ENCODE measurements around the gene INTU. TPM values are rescaled to one million over a fixed set of nuclear protein-coding genes. Genes with fewer than 3 reads are reported as not detected.
"Not testable (repeated sequence)": the region's sequence is repeated elsewhere in the genome, so short reads cannot be mapped to it uniquely, and the experiment has no call there.

Gene INTU
- polyA plus RNA-seq, 4 donors, result 20.0 to 25.1 (median 23.9) TPM

DNA sequence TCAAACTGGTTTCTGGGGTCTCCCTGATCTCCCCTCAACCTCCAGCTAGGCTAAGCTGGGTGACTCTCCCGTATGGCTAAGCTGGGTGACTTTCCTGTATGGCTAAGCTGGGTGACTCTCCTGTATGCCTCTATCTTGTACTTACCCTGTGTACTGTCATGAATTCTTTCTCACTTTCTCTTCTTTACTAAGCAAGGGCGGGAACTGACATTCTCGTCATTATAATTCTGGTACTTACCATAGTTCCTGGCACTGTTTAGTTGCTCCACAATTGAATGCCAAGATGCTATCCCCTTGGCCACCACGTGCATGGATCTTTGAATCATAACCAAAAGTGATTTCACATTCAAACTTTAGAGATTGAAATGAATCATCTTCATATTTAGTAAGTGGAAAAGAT is 8.8 kb downstream of the INTU start:
- no peak for DNase-seq (ENCODE audit: low read depth in 4 of 4, low spot score in 2 of 4)

DNA sequence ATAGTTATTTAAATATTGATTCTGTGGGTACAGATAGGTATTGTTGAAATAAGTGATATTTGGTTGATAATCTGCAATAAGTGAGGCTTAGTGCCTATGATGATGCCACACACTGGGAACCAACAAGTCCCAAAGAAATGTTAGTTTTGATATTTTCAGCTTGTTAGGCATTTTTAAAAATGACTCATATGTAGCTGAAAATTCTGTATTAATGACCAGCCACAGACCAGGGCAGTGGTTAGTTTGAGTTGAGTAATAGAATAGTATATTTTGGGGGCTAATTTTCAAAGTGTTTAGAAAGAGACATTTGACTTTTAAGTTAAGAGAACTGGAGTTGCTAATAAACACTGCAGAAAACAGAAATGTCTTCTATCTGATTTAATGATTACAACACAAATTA is 9.4 kb downstream of the INTU start:
- no peak for DNase-seq (ENCODE audit: low read depth in 4 of 4, low spot score in 2 of 4)

DNA sequence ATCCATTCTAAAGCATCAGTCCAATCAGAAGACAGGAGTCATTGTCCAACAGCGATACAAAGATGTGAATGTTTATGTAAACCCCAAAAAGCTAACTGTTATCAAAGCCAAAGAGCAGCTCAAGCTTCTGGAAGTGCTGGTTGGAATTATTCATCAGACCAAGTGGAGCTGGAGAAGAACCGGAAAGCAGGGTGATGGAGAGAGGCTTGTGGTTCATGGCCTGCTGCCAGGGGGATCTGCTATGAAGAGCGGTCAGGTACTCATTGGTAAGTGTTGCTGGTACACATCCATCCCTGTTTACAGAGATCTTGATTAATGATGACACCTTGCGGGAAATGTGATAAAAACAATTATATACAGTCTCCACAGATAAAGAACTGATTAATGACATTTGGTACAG is 11.0 kb downstream of the INTU start:
- DNase-seq (ENCODE audit: low read depth in 4 of 4, low spot score in 2 of 4), result no peak

DNA sequence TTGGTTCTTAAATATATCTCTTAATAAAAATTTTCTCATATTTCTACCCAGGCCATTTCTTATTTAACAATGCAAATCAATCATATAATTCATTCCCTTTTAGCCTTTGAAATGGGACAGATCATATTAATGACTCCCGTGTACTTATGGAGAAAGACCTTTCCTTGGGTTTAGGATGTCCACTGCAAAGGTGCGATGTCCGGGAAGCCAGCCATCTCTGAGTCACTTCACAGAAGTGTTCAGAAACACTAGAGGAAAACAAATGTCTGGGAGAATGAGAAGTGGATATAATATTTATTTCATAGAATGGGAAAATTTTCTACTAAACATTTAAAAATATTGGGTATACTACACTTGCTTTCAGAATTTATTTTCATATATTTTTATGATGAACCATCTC is 15.3 kb downstream of the INTU start:
- no peak for DNase-seq (ENCODE audit: low read depth in 4 of 4, low spot score in 2 of 4)

DNA sequence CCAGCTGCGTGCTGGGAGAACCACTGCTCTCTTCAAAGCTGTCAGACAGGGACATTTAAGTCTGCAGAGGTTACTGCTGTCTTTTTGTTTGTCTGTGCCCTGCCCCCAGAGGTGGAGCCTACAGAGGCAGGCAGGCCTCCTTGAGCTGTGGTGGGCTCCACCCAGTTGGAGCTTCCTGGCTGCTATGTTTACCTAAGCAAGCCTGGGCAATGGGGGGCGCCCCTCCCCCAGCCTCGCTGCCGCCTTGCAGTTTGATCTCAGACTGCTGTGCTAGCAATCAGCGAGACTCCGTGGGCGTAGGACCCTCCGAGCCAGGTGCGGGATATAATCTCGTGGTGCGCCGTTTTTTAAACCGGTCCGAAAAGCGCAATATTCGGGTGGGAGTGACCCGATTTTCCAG is 22.8 kb downstream of the INTU start:
- DNase-seq (ENCODE audit: low read depth in 4 of 4, low spot score in 2 of 4), result not testable (repeated sequence)

DNA sequence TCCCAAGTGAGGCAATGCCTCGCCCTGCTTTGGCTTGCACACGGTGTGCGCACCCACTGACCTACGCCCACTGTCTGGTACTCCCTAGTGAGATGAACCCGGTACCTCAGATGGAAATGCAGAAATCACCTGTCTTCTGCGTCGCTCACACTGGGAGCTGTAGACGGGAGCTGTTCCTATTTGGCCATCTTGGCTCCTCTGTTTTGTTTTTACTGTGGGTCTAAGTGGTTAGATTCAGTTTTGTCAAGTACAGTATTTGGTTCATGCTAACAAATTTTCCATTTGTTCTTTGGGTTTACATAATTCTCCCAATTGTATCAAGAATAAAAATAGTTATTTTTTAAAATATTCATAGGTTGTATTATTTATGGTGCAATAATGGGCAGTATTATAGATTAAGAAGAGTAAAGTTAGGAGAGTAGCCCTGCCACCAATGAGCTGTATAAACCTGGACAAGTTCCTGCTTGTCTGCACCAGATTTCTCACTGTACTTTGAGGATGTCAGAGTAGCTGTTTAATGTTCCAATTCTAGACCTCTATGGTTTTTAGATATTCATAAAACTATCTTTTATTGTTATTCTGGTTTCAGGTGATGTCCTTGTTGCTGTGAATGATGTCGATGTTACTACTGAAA is 23.4 kb downstream of the INTU start:
- no peak for DNase-seq (ENCODE audit: low read depth in 4 of 4, low spot score in 2 of 4)

DNA sequence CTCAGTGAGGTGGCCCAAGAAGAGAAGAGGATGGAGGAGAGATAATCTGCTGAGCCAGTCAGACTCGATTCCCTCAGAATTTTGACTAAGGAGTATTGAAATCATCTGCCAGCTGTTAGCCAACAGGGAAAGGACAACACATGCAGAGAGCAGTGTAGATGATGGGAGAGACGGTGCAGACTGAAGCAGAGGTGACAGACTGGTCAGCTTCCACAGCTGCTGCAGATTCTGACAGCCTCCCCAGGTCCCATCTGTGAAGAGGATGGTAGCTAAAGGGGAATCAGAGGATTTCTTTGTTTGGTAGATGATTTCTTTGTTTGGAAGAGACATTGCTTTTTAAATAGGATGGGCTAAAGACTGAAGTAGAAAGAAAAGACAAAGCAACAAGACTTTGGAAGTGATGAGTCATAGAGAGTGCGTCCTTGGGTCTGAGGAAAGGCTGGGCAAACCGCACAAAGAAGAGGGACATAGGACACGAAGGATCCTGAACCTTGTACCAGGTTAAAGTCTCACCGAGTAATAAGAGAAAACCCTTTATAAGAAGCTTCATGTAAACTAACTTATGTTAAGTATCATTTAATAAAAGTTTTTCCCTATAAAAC is 27.6 kb downstream of the INTU start:
- DNase-seq (ENCODE audit: low read depth in 4 of 4, low spot score in 2 of 4), result no peak

DNA sequence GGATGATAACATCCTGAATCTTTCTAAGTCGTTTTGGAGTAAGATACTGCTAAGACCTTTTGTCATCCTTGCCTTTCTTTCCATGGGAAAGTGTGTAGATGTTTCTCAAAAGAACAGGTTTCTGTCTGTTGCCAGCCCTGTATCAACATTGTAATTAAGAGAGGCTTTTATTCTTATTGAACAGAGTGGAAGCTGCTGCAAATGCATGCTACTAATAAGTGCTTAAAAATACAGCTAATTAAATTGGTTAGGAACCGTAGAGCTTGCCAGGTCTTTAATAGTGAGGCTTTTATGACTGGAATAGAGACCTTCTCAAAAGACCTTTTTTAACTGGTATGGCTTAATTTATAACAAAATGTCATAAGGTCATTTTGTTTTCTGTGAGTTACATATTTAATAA is 34.4 kb downstream of the INTU start:
- DNase-seq (ENCODE audit: low read depth in 4 of 4, low spot score in 2 of 4), result no peak

DNA sequence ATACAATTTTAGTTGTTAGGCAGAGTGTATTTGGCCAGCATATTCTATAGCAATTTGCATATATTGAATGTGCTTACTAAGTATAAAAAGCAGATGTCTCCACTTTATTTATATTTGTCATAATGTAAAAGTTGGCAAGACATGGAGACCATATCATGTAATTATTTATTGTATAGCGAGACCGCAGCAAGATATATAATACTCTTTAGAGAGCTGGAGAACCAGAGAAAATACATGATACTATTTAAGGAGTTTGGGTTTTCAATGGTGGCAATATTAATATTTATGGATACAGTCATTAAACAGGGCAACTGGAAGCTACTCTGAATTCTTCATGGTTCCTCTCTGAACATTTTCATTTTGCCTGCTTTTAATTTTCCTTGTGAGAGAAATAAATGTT is 35.0 kb downstream of the INTU start:
- DNase-seq (ENCODE audit: low read depth in 4 of 4, low spot score in 2 of 4), result no peak

DNA sequence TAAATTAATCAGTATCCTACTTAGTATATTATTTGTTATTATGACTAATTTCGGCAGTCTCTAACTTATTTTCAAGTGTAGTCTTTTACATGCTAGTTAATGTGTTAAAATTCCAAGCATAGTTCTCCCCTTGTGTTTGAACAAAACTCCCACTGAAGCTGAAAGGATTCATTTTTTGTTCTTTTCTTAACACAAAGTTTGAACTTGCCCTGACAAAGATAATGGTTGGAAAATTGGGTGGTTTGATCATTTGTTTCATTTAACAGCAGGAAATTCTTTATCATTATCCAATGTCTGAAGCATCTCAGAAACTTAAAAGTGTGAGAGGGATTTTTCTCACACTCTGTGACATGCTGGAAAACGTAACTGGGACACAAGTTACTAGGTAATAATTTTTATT is 36.0 kb downstream of the INTU start:
- no peak for DNase-seq (ENCODE audit: low read depth in 4 of 4, low spot score in 2 of 4)

DNA sequence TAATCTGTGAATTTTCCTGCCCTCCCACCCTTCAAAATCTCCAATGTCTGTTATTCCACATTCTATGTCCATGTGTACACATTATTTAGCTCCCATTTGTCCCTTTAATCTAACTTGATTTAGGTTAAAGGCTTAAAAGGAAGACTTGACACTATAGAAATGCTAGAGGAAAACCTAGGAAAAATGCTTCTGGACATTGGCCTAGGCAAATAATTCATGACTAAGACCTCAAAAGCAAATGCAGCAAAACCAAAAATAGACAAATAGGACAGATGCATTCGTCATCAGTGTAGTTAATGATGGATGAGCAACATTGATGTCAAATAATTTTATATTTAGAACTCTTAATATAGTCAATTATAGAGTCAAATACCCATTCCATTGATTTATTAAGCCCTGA is 36.9 kb downstream of the INTU start:
- DNase-seq (ENCODE audit: low read depth in 4 of 4, low spot score in 2 of 4), result no peak

DNA sequence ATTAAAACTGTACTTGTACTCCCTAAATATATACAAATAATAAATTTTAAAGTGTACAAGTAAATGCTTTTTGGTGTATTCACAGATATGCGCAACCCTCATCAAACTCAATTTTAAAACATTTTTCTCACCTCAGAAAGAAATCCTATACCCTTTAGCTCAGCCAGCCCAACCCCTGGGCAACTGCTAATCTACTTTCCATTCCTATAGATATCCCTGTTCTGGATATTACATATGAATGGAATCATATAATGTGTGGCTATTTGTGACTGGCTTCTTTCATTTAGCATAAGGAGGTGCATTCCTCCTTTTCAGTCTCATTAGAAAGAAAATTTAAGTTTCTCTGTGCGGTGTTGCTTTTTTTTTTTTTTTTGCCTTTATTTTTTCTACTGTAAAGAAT is 39.4 kb downstream of the INTU start:
- DNase-seq (ENCODE audit: low read depth in 4 of 4, low spot score in 2 of 4), result no peak

DNA sequence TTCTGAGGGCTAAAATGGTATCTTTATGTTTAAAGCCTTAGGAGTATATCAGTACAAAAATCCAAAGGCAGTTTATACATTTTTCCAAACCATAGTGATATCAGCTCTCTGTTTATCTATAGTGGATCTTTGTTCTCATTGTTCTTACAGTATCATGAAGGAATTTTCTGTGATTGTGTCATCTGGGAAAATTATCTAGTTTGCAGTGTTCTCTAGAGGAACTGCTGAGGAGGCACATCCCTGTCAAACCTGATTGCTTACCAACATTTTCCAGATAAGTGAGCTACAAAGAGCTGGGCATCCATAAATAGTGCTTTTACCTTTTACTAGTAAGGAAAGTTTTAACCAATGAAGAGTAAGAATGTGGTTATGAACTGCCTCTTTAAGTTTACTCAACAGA is 52.5 kb downstream of the INTU start:
- DNase-seq (ENCODE audit: low read depth in 4 of 4, low spot score in 2 of 4), result no peak

DNA sequence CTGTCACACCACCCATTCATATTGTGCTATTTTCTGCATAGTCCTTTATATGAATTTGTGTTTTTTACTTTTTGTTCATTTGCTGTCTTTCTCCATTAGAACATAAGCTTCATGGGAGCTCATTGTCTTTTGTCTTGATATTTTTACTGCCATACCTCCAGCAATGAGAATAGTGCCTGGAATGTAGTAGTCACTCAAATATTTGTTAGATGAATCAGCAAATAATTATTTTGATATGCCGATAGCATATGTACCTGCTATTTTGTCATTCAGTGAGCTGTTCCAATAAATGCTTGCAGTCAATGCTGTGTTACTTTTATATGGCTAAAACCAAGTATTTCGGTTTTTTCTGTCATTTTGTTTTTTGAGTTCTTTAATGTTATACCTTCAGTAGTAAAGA is 53.9 kb downstream of the INTU start:
- DNase-seq (ENCODE audit: low read depth in 4 of 4, low spot score in 2 of 4), result no peak

DNA sequence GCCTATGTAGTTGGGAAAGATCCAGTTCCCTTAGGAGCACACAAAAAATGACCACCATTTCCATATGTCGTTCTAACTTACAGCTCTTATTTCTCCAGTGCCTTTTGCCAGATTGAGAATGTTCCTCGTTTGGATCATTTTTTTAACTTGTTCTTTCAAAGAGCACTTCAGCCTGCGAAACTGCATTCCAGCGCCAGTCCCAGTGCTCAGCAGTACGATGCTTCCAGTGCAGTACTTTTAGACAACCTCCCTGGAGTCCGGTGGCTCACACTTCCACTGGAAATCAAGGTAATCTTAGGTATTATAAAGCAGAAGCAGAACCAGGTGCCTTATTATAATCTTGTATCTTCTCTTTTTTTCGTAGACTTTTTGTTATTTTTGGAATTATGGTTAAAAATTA is 54.8 kb downstream of the INTU start:
- DNase-seq (ENCODE audit: low read depth in 4 of 4, low spot score in 2 of 4), result no peak

DNA sequence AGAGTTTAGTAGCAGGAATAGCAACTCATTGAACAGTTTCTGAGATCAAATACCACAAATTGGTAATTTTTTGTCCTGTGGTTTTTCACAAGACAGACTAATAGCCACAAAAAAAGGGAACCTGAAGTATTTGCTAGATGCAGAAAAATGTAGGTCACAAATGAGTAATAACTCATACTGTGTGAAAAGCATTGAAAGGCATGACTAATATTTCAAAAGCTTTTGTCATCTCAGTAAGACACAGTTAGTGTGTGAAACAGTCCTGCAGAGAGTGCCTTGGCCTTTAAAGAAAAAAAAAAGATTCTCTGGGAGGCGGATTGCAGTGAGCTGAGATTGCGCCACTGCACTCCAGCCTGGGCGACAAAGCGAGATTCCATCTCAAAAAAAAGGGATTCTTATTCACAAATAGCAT is 66.0 kb downstream of the INTU start:
- DNase-seq (ENCODE audit: low read depth in 4 of 4, low spot score in 2 of 4), result no peak

DNA sequence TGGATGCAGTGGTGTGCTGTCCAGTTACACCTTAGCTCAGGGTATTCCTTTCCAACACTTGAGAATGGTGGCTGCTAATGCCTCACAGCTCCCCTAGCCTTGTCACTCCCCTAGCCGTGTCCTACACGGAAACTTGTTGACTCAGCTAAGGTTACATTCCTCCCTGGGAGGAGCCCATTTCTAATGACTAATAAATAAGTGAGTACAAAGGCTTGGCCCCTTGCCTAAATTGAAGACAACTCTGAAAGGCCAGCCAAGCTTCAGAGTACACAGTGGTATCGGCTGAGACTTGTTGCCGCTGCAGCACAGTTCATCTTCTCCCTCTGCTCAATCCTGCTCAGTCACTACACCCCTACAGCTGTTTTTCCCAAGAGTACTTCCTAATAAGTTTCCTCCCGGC is 76.2 kb downstream of the INTU start:
- DNase-seq (ENCODE audit: low read depth in 4 of 4, low spot score in 2 of 4), result peak in 1 of 4 donors; percentile 17

DNA sequence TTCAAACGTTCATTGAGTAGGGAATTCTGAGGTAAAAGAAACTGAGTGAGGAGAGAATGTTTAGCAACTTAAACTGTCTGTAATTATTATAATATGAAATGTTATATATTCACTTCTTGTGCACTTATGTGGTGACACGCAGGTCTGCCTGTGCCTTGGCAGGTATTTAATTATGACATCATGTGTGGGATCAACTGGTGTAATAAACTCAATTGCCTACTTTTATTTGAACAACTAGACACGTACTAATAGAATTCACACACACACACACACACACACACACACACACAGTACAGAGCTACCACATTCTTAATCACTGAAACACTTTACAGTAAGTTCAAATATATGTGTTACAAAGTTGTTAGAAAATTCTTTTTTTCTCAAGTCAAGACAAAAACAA is 76.7 kb downstream of the INTU start:
- DNase-seq (ENCODE audit: low read depth in 4 of 4, low spot score in 2 of 4), result no peak

DNA sequence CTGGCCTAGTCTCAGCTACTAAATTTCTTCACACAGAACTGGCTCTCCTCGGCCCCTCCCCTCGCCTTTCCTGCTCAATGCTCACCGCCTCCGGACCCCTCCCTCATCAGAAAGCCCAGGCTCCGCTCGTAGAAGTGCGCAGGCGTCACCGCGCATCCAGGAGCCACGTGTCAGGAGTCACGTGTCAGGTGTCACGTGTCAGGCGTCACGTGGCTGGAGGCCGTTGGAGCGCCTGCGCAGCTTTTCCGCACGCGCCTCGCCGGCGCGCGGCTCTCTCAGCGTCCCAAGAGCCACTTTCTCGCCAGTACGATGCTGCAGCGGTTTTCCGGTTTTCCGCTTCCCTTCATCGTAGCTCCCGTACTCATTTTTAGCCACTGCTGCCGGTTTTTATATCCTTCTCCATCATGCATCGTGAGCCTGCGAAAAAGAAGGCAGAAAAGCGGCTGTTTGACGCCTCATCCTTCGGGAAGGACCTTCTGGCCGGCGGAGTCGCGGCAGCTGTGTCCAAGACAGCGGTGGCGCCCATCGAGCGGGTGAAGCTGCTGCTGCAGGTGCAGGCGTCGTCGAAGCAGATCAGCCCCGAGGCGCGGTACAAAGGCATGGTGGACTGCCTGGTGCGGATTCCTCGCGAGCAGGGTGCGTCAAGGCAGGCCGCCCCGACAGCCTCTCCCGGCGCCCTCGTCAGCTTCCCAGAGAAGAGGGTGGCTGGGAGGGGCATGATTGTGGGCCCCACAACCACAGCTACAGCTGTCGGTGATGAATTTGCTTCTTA is 97.6 kb downstream of the INTU start, which contains the start of gene SLC25A31:
SLC25A31 (plus strand) TSS at position 259 of the 772 bp plus-strand sequence; CDS start at position 405, 146 bp downstream.
- no peak for DNase-seq (ENCODE audit: low read depth in 4 of 4, low spot score in 2 of 4)

DNA sequence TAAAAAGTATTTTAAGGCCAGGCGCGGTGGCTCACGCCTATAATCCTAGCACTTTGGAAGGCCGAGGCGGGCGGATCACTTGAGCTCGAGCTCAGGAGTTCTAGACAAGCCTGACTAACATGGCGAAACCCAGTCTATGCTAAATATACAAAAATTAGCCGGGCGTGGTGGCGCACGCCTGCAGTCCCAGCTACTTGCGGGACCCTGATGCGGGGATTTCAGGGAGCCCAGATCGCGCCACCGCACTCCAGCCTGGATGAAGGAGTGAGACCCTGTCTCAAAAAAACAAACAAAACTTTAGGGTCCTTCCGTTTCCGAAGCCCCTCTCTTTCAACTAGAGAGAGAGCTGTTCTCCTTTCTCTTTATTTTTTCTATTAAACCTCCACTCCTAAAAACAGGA is 98.6 kb downstream of the INTU start:
- no peak for DNase-seq (ENCODE audit: low read depth in 4 of 4, low spot score in 2 of 4)

DNA sequence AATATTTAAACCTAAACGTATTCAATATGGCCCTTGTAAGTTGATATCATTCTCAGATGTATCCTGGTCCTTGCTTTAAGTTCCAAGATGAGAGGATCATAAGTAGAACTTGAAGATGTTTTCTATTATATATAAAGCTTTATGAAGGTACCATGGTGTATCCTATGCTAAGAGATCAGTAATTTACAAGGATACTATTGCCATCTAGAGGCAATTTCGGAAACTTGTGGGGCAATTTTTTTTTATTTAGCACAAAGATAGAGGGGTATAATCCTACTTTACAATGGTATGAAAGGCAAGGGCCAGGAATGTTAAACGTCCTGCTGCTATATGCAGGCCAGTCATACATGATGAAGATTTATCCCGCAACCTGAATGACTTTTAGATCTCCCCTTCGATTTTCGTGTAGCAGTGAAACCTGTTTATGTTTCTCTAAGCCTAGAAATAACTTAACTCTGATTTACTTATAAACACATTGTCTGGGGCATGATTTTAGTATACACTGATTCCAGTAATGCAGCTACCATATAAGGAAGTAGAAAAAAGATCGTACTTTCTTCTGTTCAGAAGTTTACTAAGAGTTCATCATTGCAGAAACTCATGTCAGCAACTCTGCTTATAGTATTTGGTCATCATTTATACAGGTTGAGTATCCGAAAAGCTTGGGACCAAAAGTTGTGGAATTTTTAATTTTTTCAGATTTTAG is 100.0 kb downstream of the INTU start:
- DNase-seq (ENCODE audit: low read depth in 4 of 4, low spot score in 2 of 4), result peak in 2 of 4 donors; percentile 26 to 29

Data from left renal cortex interstitium (tissue), 4 donors.